PC-3 (cell line): ENCODE data around the gene KRTAP3-3. TPM values are rescaled to one million over a fixed set of nuclear protein-coding genes. Genes with fewer than 3 reads are reported as not detected.

Source experiments
- ATAC-seq: fragments of 200-7000 bp; cut with Tn5 transposase; 2 replicates; pipeline ENCODE4 v1.9.1; 2020; ENCODE audit warnings: mild to moderate bottlenecking, moderate library complexity
- BruUV-seq: library from RNA; stranded (reverse); fragments of 400-500 nt; replicated peaks from 2 replicates; lab custom pipeline; 2021; lab: Mats Ljungman, UMichigan
- CTCF ChIA-PET: fragments of 300-600 bp; sonication (Branson Sonifier 250); formaldehyde crosslinking; loops from one replicate; lab custom pipeline; 2022; ENCODE audit warnings: antibody characterized with exemption; lab: Charles Lee
- POLR2A ChIA-PET: fragments of 300-600 bp; sonication (Branson Sonifier 250); formaldehyde crosslinking; loops from one replicate; lab custom pipeline; 2022; ENCODE audit warnings: antibody characterized with exemption; ENCODE audit not compliant: unreplicated experiment; lab: Charles Lee
- DNase-seq: peaks from one replicate; pipeline ENCODE4 v3.0.0-alpha.2; 2015
- H2AFZ ChIP-seq: fragments of 300-600 bp; sonication (generic); 2 replicates; pipeline ENCODE4 v1.6.0; 2016; ENCODE audit warnings: antibody characterized with exemption, low read length
- H3F3A ChIP-seq: fragments of 300-600 bp; sonication (generic); one replicate; pipeline ENCODE4 v1.6.0; 2017; ENCODE audit warnings: antibody characterized with exemption, low read length, control low read depth, mild to moderate bottlenecking; ENCODE audit not compliant: unreplicated experiment
- H3K27ac ChIP-seq: fragments of 300-600 bp; sonication (generic); 2 replicates; pipeline ENCODE4 v1.5.1; 2016; ENCODE audit warnings: mild to moderate bottlenecking, low read length
- H3K27me3 ChIP-seq: fragments of 300-600 bp; sonication (generic); 2 replicates; pipeline ENCODE4 v1.6.1; 2016; ENCODE audit warnings: low read length, mixed read lengths
- H3K36me3 ChIP-seq: fragments of 300-600 bp; sonication (generic); 2 replicates; pipeline ENCODE4 v1.6.1; 2016; ENCODE audit warnings: low read depth, mixed run types, low read length, mixed read lengths
- H3K4me1 ChIP-seq: fragments of 300-600 bp; sonication (generic); 2 replicates; pipeline ENCODE4 v1.5.1; 2016; ENCODE audit warnings: low read length; ENCODE audit not compliant: insufficient read depth
- H3K4me2 ChIP-seq: fragments of 300-600 bp; sonication (generic); 2 replicates; pipeline ENCODE4 v1.6.0; 2016; ENCODE audit warnings: low read length
- H3K4me3 ChIP-seq: fragments of 300-600 bp; sonication (generic); 2 replicates; pipeline ENCODE4 v1.5.1; 2016; ENCODE audit warnings: mild to moderate bottlenecking, low read length, mixed read lengths
- H3K79me2 ChIP-seq: fragments of 300-600 bp; sonication (generic); 2 replicates; pipeline ENCODE4 v1.6.1; 2017; ENCODE audit warnings: low read length, mixed read lengths
- H3K9ac ChIP-seq: fragments of 300-600 bp; sonication (generic); 2 replicates; pipeline ENCODE4 v1.6.0; 2016; ENCODE audit warnings: mild to moderate bottlenecking, low read length
- H3K9me2 ChIP-seq: fragments of 300-600 bp; sonication (generic); replicated peaks from 2 replicates; pipeline ENCODE4 v1.6.1; 2016; ENCODE audit warnings: mixed run types, low read length, mixed read lengths
- H3K9me3 ChIP-seq: fragments of 300-600 bp; sonication (generic); 2 replicates; pipeline ENCODE4 v1.6.1; 2016; ENCODE audit warnings: low read length, mixed read lengths
- H4K20me1 ChIP-seq: fragments of 300-600 bp; sonication (generic); 2 replicates; pipeline ENCODE4 v1.6.1; 2016; ENCODE audit warnings: low read length, mixed read lengths
- EZH2 ChIP-seq: fragments of 300-600 bp; sonication (generic); IDR thresholded peaks from one replicate; pipeline ENCODE4 v1.6.1; 2017; ENCODE audit warnings: antibody characterized with exemption, mild to moderate bottlenecking, low read length; ENCODE audit not compliant: unreplicated experiment
- EZH2phosphoT487 ChIP-seq: fragments of 300-600 bp; sonication (generic); IDR thresholded peaks from 2 replicates; pipeline ENCODE4 v1.6.1; 2018; ENCODE audit warnings: mild to moderate bottlenecking, antibody characterized with exemption, low read length, borderline replicate concordance
- intact Hi-C: fragments of 100-400 bp; cut with micrococcal nuclease; formaldehyde crosslinking; loops from 2 replicates; pipeline ENCODE4 v1.9.0; 2023
- total RNA-seq: library from RNA; depleted of rRNA; stranded (reverse); fragments of >200 nt; gene quantifications from 2 replicates; pipeline ENCODE4 v1.2.3, GENCODE V29; 2014
- TF ChIP-seq, protein P1 (sequence below): fragments of 300-600 bp; sonication (generic); conservative IDR thresholded peaks from 2 replicates; pipeline ENCODE4 v1.5.1; 2017; ENCODE audit warnings: antibody characterized with exemption, low read depth, mild to moderate bottlenecking, low read length

Gene KRTAP3-3
- total RNA-seq, 1 experiment from 2014 or later, result not detected

DNA sequence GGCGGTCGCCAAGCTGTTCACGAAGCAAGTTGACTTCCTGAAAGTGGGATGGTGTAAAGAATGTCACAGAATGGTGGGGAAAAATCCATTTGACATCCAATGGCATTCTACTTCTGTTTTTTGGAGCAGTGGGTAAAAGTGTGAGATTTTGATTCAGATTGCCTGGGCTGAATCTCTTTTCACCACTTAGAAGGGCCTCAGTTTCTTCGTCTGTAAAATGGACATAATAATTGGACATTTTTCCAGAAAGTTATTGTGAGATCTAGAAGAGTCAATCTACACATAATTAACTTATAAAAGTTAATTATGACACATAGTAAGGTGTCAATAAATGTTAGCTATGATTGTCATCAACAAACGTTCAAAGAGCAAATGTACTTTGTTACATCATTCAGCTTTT is 12.8 kb downstream of the KRTAP3-3 start:
- no peaks in the 10 kb centered on the region for H3K9me3 ChIP-seq
- no peaks in the 10 kb centered on the region for H3K27me3 ChIP-seq
- intact Hi-C loops, result no loop called here
- no peak overlapping the region for H3K27ac ChIP-seq
- peaks cover 6% of the 10 kb centered on the region; the same call in 1 of the 2 replicates for H3K4me1 ChIP-seq
- ChIA-PET CTCF (no interaction called here), POLR2A (no interaction called here)
- no peaks in the 10 kb centered on the region for H3K36me3 ChIP-seq
- DNase-seq, result no peak
- no peaks in the 10 kb centered on the region for H3K79me2 ChIP-seq
- no peaks in the 10 kb centered on the region for H4K20me1 ChIP-seq
- H3F3A ChIP-seq, result no peaks in the 10 kb centered on the region
- no peak overlapping the region for H3K9ac ChIP-seq
- H2AFZ ChIP-seq, result no peak overlapping the region
- BruUV-seq, result no TSS peak
- H3K4me3 ChIP-seq, result no peak overlapping the region
- TF ChIP-seq, protein P1, sequence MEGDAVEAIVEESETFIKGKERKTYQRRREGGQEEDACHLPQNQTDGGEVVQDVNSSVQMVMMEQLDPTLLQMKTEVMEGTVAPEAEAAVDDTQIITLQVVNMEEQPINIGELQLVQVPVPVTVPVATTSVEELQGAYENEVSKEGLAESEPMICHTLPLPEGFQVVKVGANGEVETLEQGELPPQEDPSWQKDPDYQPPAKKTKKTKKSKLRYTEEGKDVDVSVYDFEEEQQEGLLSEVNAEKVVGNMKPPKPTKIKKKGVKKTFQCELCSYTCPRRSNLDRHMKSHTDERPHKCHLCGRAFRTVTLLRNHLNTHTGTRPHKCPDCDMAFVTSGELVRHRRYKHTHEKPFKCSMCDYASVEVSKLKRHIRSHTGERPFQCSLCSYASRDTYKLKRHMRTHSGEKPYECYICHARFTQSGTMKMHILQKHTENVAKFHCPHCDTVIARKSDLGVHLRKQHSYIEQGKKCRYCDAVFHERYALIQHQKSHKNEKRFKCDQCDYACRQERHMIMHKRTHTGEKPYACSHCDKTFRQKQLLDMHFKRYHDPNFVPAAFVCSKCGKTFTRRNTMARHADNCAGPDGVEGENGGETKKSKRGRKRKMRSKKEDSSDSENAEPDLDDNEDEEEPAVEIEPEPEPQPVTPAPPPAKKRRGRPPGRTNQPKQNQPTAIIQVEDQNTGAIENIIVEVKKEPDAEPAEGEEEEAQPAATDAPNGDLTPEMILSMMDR, result no peak
- no peak for TF ChIP-seq EZH2
- no peak for TF ChIP-seq EZH2phosphoT487
- ATAC-seq, result no peak
- H3K9me2 ChIP-seq, result no peaks in the 10 kb centered on the region
- no peak overlapping the region for H3K4me2 ChIP-seq

DNA sequence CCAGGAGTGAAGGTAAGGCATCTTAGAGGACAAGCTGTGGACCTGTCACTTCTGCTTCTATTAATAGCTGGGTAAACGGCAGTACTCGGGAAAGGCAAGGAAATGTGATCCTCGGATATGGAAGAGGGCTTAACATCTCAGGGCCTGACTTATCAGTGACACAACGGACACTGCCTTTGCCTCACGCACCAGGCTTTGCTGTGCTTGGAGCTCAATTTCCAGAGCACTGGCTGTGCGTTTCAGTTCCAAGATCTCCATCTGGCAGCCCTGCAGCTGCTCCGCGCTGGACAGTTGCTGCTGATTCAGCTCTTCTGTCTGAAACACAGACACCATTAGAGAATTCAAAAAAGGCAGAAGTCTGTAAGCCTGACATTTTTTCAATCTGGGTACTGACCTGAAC is 13.4 kb downstream of the KRTAP3-3 start:
- ATAC-seq (no peak), DNase-seq (no peak)
- CTCF ChIA-PET, result no interaction called here
- Histone ChIP-seq H3K4me3 (no peak overlapping the region), H3K9me2 (no peaks in the 10 kb centered on the region), H3F3A (no peaks in the 10 kb centered on the region), H3K4me2 (no peak overlapping the region), H3K27me3 (no peaks in the 10 kb centered on the region), H3K4me1 (peaks cover 6% of the 10 kb centered on the region; the same call in 1 of the 2 replicates), H3K79me2 (no peaks in the 10 kb centered on the region), H3K36me3 (no peaks in the 10 kb centered on the region), H3K9me3 (no peaks in the 10 kb centered on the region), H4K20me1 (no peaks in the 10 kb centered on the region), H3K27ac (no peak overlapping the region), H3K9ac (no peak overlapping the region), H2AFZ (no peak overlapping the region)
- TF ChIP-seq, protein P1, result no peak
- TF ChIP-seq EZH2 (no peak), EZH2phosphoT487 (no peak)
- intact Hi-C loops, result no loop called here
- POLR2A ChIA-PET, result no interaction called here
- BruUV-seq, result no TSS peak

DNA sequence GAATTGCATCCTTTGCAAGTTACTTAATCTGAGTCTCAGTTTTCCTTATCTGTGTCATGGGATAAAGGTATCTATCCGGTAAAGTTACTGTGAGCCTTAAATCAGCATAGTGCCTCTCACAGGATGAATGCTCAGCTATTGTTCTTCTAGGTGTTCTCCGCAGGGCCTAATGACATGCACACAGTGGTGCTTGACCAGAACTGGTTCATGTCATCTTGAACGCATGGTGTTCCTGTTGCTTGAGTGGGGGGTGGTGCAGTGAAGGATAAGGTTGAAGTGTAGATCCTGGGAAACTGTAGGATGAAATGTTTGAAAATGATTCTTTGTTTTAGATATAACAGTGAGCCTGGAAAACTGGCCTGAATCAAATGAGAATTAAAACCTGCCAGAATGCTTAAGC is 13.8 kb downstream of the KRTAP3-3 start:
- TF ChIP-seq EZH2phosphoT487 (no peak), EZH2 (no peak)
- TF ChIP-seq, protein P1, result no peak
- no peak overlapping the region for H3K27ac ChIP-seq
- H4K20me1 ChIP-seq, result no peaks in the 10 kb centered on the region
- H2AFZ ChIP-seq, result no peak overlapping the region
- no peaks in the 10 kb centered on the region for H3K36me3 ChIP-seq
- H3K27me3 ChIP-seq, result no peaks in the 10 kb centered on the region
- H3K4me2 ChIP-seq, result no peak overlapping the region
- no peaks in the 10 kb centered on the region for H3K9me3 ChIP-seq
- ATAC-seq (no peak), DNase-seq (no peak)
- ChIA-PET CTCF (no interaction called here), POLR2A (no interaction called here)
- H3F3A ChIP-seq, result no peaks in the 10 kb centered on the region
- no peaks in the 10 kb centered on the region for H3K79me2 ChIP-seq
- intact Hi-C loops, result no loop called here
- no peaks in the 10 kb centered on the region for H3K9me2 ChIP-seq
- BruUV-seq, result no TSS peak
- H3K4me3 ChIP-seq, result no peak overlapping the region
- H3K9ac ChIP-seq, result no peak overlapping the region
- H3K4me1 ChIP-seq, result peaks cover 6% of the 10 kb centered on the region; the same call in 1 of the 2 replicates
